ENCODE results near the gene PIK3CD. TPM values are rescaled to one million over a fixed set of nuclear protein-coding genes. Genes with fewer than 3 reads are reported as not detected.
A peak's percentile ranks its signal among the peaks of the same experiment; 100 is the strongest.

The PIK3CD gene
- total and polyA plus RNA-seq, 2 donors (not counting 3 experiments of a cell fraction or from before 2014, with no cell fraction given) = 3.5 to 5.2 TPM

DNA sequence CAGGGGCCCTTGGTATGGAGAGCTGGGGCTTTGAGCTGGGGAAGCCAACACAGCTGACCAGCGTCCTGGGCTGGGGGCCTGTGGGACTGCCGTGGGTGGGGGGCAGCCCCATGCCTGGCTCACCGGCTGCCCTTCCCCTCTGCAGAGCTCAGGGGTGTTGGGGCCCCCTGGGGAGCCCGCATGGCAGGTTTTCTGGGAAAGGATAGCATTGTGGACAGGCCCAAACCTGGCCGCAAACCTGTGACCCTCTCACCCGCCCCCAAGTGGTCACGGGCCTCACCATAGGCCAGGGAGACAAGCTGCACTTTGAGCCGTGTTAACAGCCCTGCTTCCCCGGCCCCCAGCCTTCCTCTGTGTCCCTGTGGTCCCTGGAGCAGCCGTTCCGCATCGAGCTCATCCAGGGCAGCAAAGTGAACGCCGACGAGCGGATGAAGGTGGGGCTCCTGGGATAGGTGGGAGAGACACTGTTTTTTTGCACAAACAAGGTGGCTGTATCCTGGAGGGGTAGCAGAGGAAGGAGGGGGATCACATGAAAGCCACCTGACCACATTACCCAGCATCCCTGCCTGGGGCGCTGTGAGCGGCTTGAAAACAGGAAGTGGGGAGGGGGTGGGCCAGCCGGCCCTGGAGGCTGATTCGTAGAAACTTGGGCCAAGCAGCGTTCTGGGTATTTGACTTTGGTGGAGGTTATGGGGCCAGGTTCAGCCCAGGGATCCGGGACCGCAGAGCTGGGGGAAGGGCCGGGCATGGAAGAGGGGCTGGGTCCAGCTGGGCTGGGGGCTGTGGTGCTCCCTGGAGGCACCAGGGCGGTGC lies 65.9 kb downstream of the PIK3CD start:
- dilution Hi-C loops (cut with MboI; ENCODE audit: extremely low pct_ligation_motif_present, low sequenced_read_pairs) = no loop called here
- DNase-seq (ENCODE audit: low read depth, low spot score) = peak; percentile 58
- no TSS peak for BruUV-seq (replicated peaks)

More for the DNA sequence above, 65.9 kb downstream of the PIK3CD start:
- Histone ChIP-seq H3K27ac (ENCODE audit: insufficient read depth, low read depth, low read length) (no peak overlapping the region), H2AFZ (ENCODE audit: low read depth, low read length) (peak overlapping the region; percentile 50), H3K4me3 (replicated peaks in 1 of 3; ENCODE audit: insufficient read depth in 1 of 3, low read depth in 1 of 3, low read length in 3 of 3) (no peak overlapping the region), H3K4me2 (ENCODE audit: insufficient read depth, low read length) (no peak overlapping the region), H3K9me1 (replicated peaks; ENCODE audit: control insufficient read depth, extremely low read depth, insufficient read depth, low read length) (no peaks in the 10 kb centered on the region), H3K27me3 (ENCODE audit: control insufficient read depth in 2 of 2, insufficient read depth in 2 of 2, low read length in 2 of 2) (no peaks in the 10 kb centered on the region), H3K36me3 (ENCODE audit: control insufficient read depth in 2 of 2, extremely low read depth in 1 of 2, insufficient read depth in 2 of 2, low read length in 2 of 2) (no peaks in the 10 kb centered on the region), H3K9ac (replicated peaks; ENCODE audit: extremely low read depth, insufficient read depth, low read length) (no peak overlapping the region), H3K9me3 (replicated peaks; ENCODE audit: control insufficient read depth, insufficient read depth, low read length) (no peaks in the 10 kb centered on the region), H3K4me1 (ENCODE audit: control insufficient read depth, extremely low read depth, insufficient read depth, low read length) (no peaks in the 10 kb centered on the region), H4K20me1 (replicated peaks; ENCODE audit: control insufficient read depth, extremely low read depth, insufficient read depth, low read length) (no peaks in the 10 kb centered on the region), H3K79me2 (ENCODE audit: control insufficient read depth, insufficient read depth, low read length) (no peaks in the 10 kb centered on the region)
- FAIRE-seq = no peak
- POLR2A ChIA-PET = no interaction called here
- intact Hi-C loops (cut with micrococcal nuclease) = no loop called here
- CTCF ChIA-PET = interaction anchor here (1.3 to 3.2 kb wide), 3 partner anchors 8 to 102 kb away, joined by 3 to 10 read pairs (median 3); no protein-coding TSS in a partner anchor
- TF ChIP-seq GATA2 (IDR thresholded peaks at IDR 0.05; ENCODE audit: insufficient read depth, insufficient read length, low read depth, low read length) = no peak
- no peak for TF ChIP-seq POLR2A (IDR thresholded peaks at IDR 0.05; ENCODE audit: low read depth, low read length)
- no peak for TF ChIP-seq FOS (IDR thresholded peaks at IDR 0.05; ENCODE audit: borderline replicate concordance, insufficient read depth, low read length)
- TF ChIP-seq EZH2 (IDR thresholded peaks at IDR 0.05; ENCODE audit: borderline replicate concordance, low read depth, low read length, severe bottlenecking) = no peak
- TF ChIP-seq JUN (IDR thresholded peaks at IDR 0.05; ENCODE audit: borderline replicate concordance, insufficient read depth, insufficient read length, low read depth) = no peak
- no peak for TF ChIP-seq POLR2AphosphoS5 (IDR thresholded peaks at IDR 0.05; ENCODE audit: insufficient read depth, low read depth, low read length)
- TF ChIP-seq, protein P1, sequence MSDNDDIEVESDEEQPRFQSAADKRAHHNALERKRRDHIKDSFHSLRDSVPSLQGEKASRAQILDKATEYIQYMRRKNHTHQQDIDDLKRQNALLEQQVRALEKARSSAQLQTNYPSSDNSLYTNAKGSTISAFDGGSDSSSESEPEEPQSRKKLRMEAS (IDR thresholded peaks at IDR 0.05; ENCODE audit: insufficient read depth, insufficient read length) = no peak
- no peak for TF ChIP-seq MYC (IDR thresholded peaks at IDR 0.05; ENCODE audit: low read depth, low read length)
- TF ChIP-seq CTCF (IDR thresholded peaks at IDR 0.05; ENCODE audit: extremely low read depth in 1 of 2, insufficient read depth in 1 of 2, low read depth in 1 of 2, low read length in 2 of 2) = no peak
